ENCODE data around the gene C2CD2. TPM values are rescaled to one million over a fixed set of nuclear protein-coding genes. Genes with fewer than 3 reads are reported as not detected.

C2CD2 gene
- total RNA-seq, 2 experiments from 2014 or later = 4.5 to 5.9 TPM

DNA sequence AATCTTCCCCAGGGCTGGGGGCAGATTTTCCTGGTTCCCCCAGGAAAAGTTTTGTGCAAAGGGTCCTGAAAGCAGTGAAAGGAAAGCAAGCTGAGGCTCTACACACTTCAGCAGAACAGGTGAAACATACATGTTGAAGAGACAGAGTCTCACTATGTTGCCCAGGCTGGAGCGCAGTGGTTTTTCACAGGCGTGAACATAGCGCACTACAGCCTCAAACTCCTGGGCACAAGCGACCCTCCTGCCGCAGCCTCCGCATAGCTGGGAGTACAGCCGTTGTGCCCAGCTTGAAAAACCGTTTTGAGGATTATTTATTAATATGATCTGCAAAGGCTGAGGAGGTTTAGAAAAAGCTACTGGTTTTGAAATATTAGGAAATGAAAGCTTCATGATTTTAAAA lies 86.5 kb downstream of the C2CD2 start:
- CTCF ChIA-PET (ENCODE audit: unreplicated experiment) = no interaction called here

GRCh38 chr21:41866274-41866809 lies 87.5 kb downstream of the C2CD2 start:
- BruUV-seq (replicated peaks) = no TSS peak
- Histone ChIP-seq H3K4me2 (ENCODE audit: low read length) (peak overlapping the region; percentile 79), H3K9me3 (ENCODE audit: low read length) (no peaks in the 10 kb centered on the region), H3K4me1 (ENCODE audit: insufficient read depth, low read length, poor library complexity, severe bottlenecking) (peaks cover 98% of the 10 kb centered on the region), H4K20me1 (ENCODE audit: insufficient read depth, low read length) (no peaks in the 10 kb centered on the region), H3K36me3 (ENCODE audit: insufficient read depth, low read length) (no peaks in the 10 kb centered on the region), H2AFZ (ENCODE audit: low read length) (peak overlapping the region; percentile 13; the same call in 1 of the 2 replicates), H3K79me2 (ENCODE audit: insufficient read depth, low read depth, low read length) (peaks cover 31% of the 10 kb centered on the region; the same call in 1 of the 2 replicates), H3K4me3 (ENCODE audit: low read depth, low read length, poor library complexity, severe bottlenecking) (peak overlapping the region; percentile 26), H3K9me2 (ENCODE audit: insufficient read depth, low read length) (no peaks in the 10 kb centered on the region), H3K27ac (ENCODE audit: low read depth, low read length, poor library complexity, severe bottlenecking) (peak overlapping the region; percentile 96)
- CTCF ChIA-PET (ENCODE audit: unreplicated experiment) = no interaction called here
- TF ChIP-seq EZH2phosphoT487 (IDR thresholded peaks at IDR 0.05; ENCODE audit: borderline replicate concordance, low read depth, low read length) (no peak), CTCF (conservative IDR thresholded peaks at IDR 0.05; ENCODE audit: low read length) (no peak)
- no peak for DNase-seq (ENCODE audit: low spot score)
- POLR2A ChIA-PET = interaction anchor here (1.0 to 4.5 kb wide), 5 partner anchors 9 to 242 kb away, joined by 3 to 34 read pairs (median 5); no protein-coding TSS in a partner anchor
- intact Hi-C loops (cut with micrococcal nuclease; ENCODE audit: unreplicated experiment) = loop anchor here (10.0 kb wide), 2 partner anchors 598 to 668 kb away; no protein-coding TSS in a partner anchor

More for the DNA sequence above, 86.5 kb downstream of the C2CD2 start:
- H3K4me1 ChIP-seq (ENCODE audit: insufficient read depth, low read length, poor library complexity, severe bottlenecking) = peaks cover 98% of the 10 kb centered on the region
- BruUV-seq (replicated peaks) = no TSS peak
- peaks cover 24% of the 10 kb centered on the region; the same call in 1 of the 2 replicates for H3K79me2 ChIP-seq (ENCODE audit: insufficient read depth, low read depth, low read length)
- peak overlapping the region; percentile 96 for H3K27ac ChIP-seq (ENCODE audit: low read depth, low read length, poor library complexity, severe bottlenecking)
- H3K36me3 ChIP-seq (ENCODE audit: insufficient read depth, low read length) = no peaks in the 10 kb centered on the region
- no peaks in the 10 kb centered on the region for H4K20me1 ChIP-seq (ENCODE audit: insufficient read depth, low read length)
- no peak for TF ChIP-seq CTCF (conservative IDR thresholded peaks at IDR 0.05; ENCODE audit: low read length)
- TF ChIP-seq EZH2phosphoT487 (IDR thresholded peaks at IDR 0.05; ENCODE audit: borderline replicate concordance, low read depth, low read length) = no peak
- intact Hi-C loops (cut with micrococcal nuclease; ENCODE audit: unreplicated experiment) = loop anchor here (10.0 kb wide), 2 partner anchors 597 to 667 kb away; no protein-coding TSS in a partner anchor
- H3K4me2 ChIP-seq (ENCODE audit: low read length) = peak overlapping the region; percentile 79
- POLR2A ChIA-PET = interaction anchor here (0.9 to 4.5 kb wide), 7 partner anchors 8 to 633 kb away, joined by 3 to 34 read pairs (median 4); no protein-coding TSS in a partner anchor
- DNase-seq (ENCODE audit: low spot score) = no peak
- H3K9me2 ChIP-seq (ENCODE audit: insufficient read depth, low read length) = no peaks in the 10 kb centered on the region
- no peak overlapping the region; the same call in 1 of the 2 replicates for H2AFZ ChIP-seq (ENCODE audit: low read length)
- no peaks in the 10 kb centered on the region for H3K9me3 ChIP-seq (ENCODE audit: low read length)
- H3K4me3 ChIP-seq (ENCODE audit: low read depth, low read length, poor library complexity, severe bottlenecking) = peak overlapping the region; percentile 58
